VCaP (cell line): ENCODE data around the gene FAM43A.

Experiments
- H3K27ac ChIP-seq: fragments of 450-650 bp; 2 replicates; pipeline ENCODE4 v1.5.1; 2017
- TF ChIP-seq, protein P1 (sequence below): fragments of 450-650 bp; conservative IDR thresholded peaks from 2 replicates; pipeline ENCODE4 v1.5.1; 2017; ENCODE audit warnings: mild to moderate bottlenecking, moderate library complexity

FAM43A gene

DNA sequence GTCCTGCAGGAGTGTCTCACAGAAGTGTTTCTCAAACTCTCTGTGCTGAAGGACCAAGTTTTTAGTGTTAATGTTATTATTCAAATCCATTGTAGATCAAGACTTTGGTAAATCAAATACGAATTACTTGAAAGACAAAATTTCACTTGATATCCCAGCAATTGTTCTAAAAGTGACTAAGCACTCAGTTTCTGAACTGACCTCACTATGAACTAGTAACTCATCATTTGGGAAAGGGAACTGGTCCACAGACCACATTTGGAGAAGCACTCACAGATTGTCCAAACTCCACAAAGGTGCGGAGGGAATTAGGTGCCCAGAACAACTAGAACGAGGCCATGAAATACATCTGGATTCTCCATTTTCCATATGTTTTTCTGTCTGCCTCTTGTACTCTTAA lies 25.6 kb downstream of the FAM43A start:
- no peak overlapping the region for H3K27ac ChIP-seq
- TF ChIP-seq, protein P1, sequence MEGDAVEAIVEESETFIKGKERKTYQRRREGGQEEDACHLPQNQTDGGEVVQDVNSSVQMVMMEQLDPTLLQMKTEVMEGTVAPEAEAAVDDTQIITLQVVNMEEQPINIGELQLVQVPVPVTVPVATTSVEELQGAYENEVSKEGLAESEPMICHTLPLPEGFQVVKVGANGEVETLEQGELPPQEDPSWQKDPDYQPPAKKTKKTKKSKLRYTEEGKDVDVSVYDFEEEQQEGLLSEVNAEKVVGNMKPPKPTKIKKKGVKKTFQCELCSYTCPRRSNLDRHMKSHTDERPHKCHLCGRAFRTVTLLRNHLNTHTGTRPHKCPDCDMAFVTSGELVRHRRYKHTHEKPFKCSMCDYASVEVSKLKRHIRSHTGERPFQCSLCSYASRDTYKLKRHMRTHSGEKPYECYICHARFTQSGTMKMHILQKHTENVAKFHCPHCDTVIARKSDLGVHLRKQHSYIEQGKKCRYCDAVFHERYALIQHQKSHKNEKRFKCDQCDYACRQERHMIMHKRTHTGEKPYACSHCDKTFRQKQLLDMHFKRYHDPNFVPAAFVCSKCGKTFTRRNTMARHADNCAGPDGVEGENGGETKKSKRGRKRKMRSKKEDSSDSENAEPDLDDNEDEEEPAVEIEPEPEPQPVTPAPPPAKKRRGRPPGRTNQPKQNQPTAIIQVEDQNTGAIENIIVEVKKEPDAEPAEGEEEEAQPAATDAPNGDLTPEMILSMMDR, result no peak

DNA sequence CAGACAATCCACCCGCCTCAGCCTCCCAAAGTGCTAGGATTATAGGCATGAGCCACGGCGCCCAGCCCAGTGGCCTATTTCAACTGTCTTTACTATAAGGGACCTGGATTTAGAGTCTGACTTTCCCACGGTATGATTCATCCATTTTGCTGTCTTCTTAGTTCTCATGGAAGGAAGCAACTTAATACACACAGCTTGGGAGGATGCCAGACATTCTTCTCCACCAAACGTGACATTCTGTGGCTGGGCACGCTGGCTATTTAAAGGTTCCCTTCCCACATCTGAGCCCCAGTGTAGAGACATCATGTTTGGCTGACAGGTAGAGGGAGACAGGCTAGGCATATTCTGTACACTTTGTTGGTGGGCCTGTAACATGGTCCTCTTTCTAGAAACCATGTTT lies 26.2 kb downstream of the FAM43A start:
- no peak overlapping the region for H3K27ac ChIP-seq
- TF ChIP-seq, protein P1, result no peak

- TF ChIP-seq, protein P1, result no peak
Measured at GRCh38 chr3:194713299-194714136, 27.8 kb downstream of the FAM43A start.

DNA sequence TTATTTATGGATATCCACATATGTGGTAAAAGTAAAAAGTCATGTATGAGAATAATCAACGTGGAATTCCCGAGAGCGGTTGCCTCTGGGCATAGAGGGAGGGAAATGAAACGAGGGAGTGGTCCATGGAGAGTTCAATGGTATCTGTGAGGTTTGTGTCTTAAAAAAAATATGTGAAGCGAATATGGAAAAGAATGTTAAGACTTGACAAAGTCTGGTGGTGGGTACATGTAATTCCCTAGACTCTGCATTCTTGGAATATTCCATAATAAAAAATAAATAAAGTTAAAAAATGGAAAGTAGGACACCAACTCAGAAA lies 28.4 kb downstream of the FAM43A start:
- TF ChIP-seq, protein P1, result no peak

More at GRCh38 chr3:194713299-194714136, 27.8 kb downstream of the FAM43A start:
- H3K27ac ChIP-seq, result no peak overlapping the region

DNA sequence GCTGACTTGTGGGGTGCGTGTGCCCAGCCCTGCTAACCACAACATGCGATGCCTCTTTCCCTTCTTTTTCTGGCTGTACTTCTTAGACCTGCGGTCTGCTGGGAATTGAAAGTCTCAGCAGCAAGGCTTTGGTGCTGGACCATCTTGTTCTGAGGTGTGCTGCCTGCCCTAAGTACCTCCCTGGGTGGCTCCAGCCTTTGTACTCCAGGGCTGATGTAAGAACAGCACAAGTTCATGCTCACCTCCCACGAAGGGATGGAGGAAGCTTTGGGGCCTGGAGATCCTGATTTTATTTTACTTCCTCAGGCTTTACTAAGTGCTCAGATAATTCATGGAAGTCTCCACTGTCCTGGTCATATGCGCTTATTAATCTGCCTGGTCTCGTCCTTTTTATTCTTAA lies 28.9 kb downstream of the FAM43A start:
- TF ChIP-seq, protein P1, result no peak
- H3K27ac ChIP-seq, result no peak overlapping the region

More for the DNA sequence above, 28.4 kb downstream of the FAM43A start:
- no peak overlapping the region for H3K27ac ChIP-seq

DNA sequence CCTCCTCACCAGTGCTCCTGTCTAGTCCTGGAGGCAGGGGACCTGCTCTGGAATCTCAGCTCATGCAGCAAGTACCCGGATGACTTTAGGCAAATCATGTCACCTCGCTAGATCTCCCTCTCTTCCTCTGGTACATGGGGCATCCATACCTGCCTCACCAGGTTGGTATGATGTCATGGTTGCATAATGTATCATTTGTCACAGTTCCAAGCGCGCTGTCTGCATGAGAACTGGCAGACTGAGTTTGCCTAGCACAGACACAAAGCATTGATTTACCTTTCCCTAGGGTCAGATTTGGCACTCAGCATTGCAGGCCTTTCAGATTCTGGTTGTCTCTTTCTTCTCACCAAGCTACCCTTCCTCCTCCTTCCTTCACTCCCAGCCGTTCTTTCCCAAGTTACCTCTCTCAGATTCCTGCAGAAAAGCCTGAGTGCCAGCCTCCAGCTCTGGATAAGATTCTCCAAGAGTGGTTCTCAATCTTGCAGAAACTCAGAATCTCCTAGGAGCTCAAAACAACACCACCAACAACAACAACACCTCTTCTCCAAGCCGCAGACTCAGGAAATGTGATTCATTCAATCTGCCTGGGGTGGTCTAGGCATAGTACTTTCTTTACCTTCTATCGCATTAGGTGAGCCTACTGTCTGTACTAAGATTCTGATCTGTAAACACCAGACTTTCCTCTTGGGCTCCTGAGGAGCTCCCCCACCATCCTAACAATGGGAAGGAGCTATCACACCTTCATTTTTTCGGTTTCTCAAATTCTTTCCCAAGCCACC lies 29.5 kb downstream of the FAM43A start:
- TF ChIP-seq, protein P1, result no peak
- H3K27ac ChIP-seq, result no peak overlapping the region

DNA sequence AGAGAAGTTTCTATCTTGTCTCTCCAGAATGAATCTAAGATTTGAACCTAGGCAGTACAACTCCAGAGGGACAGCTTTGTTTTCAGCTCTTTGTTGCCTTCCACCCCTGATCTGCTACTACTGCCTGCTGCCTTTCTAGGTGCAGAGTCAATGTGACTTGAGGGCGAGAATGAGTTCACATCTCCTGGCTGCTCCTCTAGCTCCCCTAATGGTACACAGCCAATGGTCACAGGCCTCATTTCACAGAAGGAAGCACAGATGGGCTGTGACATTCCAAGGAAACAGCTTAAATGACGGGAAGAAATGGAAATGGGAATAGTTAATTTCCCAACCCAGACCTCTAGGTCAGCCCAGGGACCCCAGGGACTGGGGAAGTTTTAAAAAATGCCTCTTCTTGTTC lies 32.4 kb downstream of the FAM43A start:
- no peak overlapping the region for H3K27ac ChIP-seq
- TF ChIP-seq, protein P1, result no peak
